Measurements from ENCODE around the gene M1AP. TPM values are rescaled to one million over a fixed set of nuclear protein-coding genes. Genes with fewer than 3 reads are reported as not detected.

The M1AP gene
- total RNA-seq, 4 donors from 2014 or later: not detected

DNA sequence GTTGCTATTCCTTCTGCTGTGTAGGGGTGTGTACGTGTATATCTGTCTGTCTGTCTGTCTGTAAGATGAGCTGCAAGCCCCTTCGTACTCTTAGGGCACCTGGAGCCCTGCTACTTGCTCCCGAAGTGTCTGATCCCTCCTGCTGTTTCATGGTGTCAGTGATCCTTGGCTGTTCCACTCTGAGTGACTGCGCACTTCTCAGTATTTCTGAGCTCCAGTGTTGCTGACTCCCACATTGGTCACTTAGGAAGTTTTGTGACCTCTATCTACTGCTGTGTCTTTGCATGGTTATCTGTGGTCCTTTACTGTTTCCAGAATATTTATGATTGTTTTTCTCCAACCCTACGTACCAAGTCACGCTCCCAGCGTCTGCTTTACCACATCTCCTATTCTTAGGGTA, 22.1 kb upstream of the M1AP start:
- TF ChIP-seq, protein P1, sequence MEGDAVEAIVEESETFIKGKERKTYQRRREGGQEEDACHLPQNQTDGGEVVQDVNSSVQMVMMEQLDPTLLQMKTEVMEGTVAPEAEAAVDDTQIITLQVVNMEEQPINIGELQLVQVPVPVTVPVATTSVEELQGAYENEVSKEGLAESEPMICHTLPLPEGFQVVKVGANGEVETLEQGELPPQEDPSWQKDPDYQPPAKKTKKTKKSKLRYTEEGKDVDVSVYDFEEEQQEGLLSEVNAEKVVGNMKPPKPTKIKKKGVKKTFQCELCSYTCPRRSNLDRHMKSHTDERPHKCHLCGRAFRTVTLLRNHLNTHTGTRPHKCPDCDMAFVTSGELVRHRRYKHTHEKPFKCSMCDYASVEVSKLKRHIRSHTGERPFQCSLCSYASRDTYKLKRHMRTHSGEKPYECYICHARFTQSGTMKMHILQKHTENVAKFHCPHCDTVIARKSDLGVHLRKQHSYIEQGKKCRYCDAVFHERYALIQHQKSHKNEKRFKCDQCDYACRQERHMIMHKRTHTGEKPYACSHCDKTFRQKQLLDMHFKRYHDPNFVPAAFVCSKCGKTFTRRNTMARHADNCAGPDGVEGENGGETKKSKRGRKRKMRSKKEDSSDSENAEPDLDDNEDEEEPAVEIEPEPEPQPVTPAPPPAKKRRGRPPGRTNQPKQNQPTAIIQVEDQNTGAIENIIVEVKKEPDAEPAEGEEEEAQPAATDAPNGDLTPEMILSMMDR (IDR thresholded peaks at IDR 0.05): no peak
- no peak for TF ChIP-seq POLR2A (IDR thresholded peaks at IDR 0.05)
- Histone ChIP-seq H3K4me1 (no peaks in the 10 kb centered on the region), H3K27ac (no peak overlapping the region), H3K27me3 (no peaks in the 10 kb centered on the region), H3K36me3 (no peaks in the 10 kb centered on the region), H3K4me3 (no peak overlapping the region), H3K9me3 (no peaks in the 10 kb centered on the region)
- DNase-seq: no peak

DNA sequence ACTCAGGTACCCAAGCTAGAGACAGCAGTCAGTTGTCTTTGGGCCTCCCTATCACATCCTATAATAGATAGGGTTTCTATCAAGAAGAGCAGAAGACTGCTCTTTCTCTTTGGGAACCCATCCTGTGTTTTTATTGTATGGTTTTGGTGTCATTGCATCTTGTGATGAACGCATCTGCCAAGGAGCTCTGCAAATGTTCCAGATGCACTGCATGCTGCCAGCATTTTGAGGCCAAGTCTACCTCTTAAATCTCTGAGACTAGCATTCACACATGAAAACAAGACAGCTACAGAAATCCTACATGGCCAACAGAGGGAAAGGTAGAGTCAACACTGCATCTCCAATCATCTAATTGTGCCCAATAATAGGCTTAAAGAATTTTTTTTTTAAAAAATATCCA, 20.0 kb upstream of the M1AP start:
- H3K27me3 ChIP-seq: no peaks in the 10 kb centered on the region
- no peaks in the 10 kb centered on the region for H3K36me3 ChIP-seq
- no peaks in the 10 kb centered on the region for H3K4me1 ChIP-seq
- H3K9me3 ChIP-seq: no peaks in the 10 kb centered on the region
- H3K4me3 ChIP-seq: no peak overlapping the region
- DNase-seq: no peak
- no peak overlapping the region for H3K27ac ChIP-seq
- no peak for TF ChIP-seq POLR2A (IDR thresholded peaks at IDR 0.05)
- TF ChIP-seq, protein P1 (IDR thresholded peaks at IDR 0.05): no peak

DNA sequence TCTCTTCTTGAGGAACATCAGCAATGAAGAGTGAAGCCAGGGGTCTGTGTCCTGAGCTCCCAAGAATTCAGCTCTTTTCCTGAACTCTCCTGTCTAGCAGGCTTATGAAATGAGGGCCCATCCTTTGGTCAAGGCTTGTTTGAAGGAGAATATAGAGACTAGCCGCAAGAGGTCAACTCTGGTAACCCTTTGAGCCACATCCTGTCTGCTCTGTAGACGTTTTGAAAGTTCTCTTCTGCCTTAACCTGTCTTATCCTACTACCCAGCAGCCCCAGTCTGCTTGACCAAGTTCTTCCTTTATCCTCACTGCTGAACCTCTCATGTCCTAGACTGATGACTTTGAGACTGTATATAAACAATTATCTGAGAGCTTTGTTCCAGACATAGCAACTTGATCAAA, 11.3 kb upstream of the M1AP start:
- Histone ChIP-seq H3K9me3 (no peaks in the 10 kb centered on the region), H3K36me3 (no peaks in the 10 kb centered on the region), H3K27ac (no peak overlapping the region), H3K4me3 (no peak overlapping the region), H3K4me1 (peaks cover 0 to 7% (median 3%) of the 10 kb centered on the region in 4 donors), H3K27me3 (no peaks in the 10 kb centered on the region)
- TF ChIP-seq, protein P1 (IDR thresholded peaks at IDR 0.05): no peak
- no peak for TF ChIP-seq POLR2A (IDR thresholded peaks at IDR 0.05)
- DNase-seq: no peak

DNA sequence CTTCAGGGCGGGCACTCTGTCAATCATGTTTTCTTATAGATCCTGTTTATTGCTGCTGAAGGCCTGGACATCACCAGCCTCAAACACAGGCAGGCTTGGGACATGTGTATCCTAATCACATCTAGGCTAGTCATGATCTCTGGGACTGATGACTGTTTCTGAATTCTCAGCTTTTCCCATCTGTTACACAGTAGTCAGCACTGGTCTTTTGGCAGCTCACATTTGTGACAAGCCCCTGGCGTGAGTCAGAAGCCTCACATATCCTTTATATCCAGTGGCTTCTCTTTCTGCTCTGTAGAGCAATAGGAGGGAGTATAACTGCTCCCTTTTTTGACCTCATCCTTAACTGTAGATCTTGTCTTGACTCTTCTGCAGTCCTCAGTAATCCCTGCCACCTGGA, 10.4 kb upstream of the M1AP start:
- Histone ChIP-seq H3K9me3 (no peaks in the 10 kb centered on the region), H3K27me3 (no peaks in the 10 kb centered on the region), H3K4me1 (peaks cover 0 to 9% (median 3%) of the 10 kb centered on the region in 4 donors), H3K4me3 (no peak overlapping the region), H3K27ac (no peak overlapping the region), H3K36me3 (no peaks in the 10 kb centered on the region)
- no peak for DNase-seq
- TF ChIP-seq, protein P1 (IDR thresholded peaks at IDR 0.05): no peak
- TF ChIP-seq POLR2A (IDR thresholded peaks at IDR 0.05): no peak

DNA sequence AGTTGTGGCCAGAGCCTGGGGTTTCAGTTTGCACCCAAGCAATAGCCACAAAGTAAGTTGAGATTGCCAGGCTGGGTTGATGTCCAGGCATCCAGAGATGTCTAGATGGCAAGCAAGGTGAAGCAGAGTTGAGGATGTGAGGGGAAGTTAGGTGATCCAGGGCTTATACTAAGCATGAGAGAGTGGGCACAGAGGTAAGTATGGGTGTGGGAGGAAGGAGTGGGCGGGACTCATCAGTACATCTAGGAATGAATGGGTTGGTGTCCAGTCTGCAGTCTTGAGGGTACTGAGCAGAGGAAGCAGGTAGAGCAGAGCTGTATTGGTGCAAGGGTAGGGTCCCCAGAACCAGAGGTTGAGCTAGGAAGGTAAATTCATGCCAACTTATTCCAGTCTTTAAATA, 7.4 kb upstream of the M1AP start:
- TF ChIP-seq, protein P1 (IDR thresholded peaks at IDR 0.05): no peak
- TF ChIP-seq POLR2A (IDR thresholded peaks at IDR 0.05): no peak
- no peaks in the 10 kb centered on the region for H3K27me3 ChIP-seq
- no peaks in the 10 kb centered on the region for H3K9me3 ChIP-seq
- H3K4me3 ChIP-seq: no peak overlapping the region
- DNase-seq: no peak
- H3K4me1 ChIP-seq: peaks cover 0 to 10% (median 3%) of the 10 kb centered on the region in 4 donors
- H3K36me3 ChIP-seq: no peaks in the 10 kb centered on the region
- H3K27ac ChIP-seq: no peak overlapping the region

Measured in Peyer's patch (tissue), 4 donors.